K562 (cell line): ENCODE results near the gene APOM.
A peak's percentile ranks its signal among the peaks of the same experiment; 100 is the strongest.

Source experiments
- HNRNPUL1 ChIP-seq: fragments of 200-400 bp; formaldehyde crosslinking; IDR thresholded peaks from 2 replicates; pipeline ENCODE4 v1.6.1; 2017; ENCODE audit warnings: low read length
- POLR2A ChIP-seq: fragments of 450-650 bp; conservative IDR thresholded peaks from 2 replicates; pipeline ENCODE4 v1.6.1; 2016
- RNF2 ChIP-seq: sonication (generic); IDR thresholded peaks from 2 replicates; pipeline ENCODE4 v1.6.1; 2016
- ZNF24 ChIP-seq: fragments of 450-650 bp; IDR thresholded peaks from 2 replicates; pipeline ENCODE4 v1.6.1; 2016
- TF ChIP-seq, protein P1 (sequence below), 3 experiments: IDR thresholded peaks in 2 of 3; conservative IDR thresholded peaks in 1 of 3; 2 replicates each; pipeline ENCODE4 v1.5.1; 2011 to 2012; ENCODE audit warnings: low read length in 3 of 3, mild to moderate bottlenecking in 3 of 3, control low read depth in 2 of 3, improper control_type of control experiment in 1 of 3, inconsistent platforms in 1 of 3, low read depth in 1 of 3, mixed read lengths in 1 of 3, moderate library complexity in 1 of 3; ENCODE audit not compliant: insufficient read depth in 2 of 3

DNA sequence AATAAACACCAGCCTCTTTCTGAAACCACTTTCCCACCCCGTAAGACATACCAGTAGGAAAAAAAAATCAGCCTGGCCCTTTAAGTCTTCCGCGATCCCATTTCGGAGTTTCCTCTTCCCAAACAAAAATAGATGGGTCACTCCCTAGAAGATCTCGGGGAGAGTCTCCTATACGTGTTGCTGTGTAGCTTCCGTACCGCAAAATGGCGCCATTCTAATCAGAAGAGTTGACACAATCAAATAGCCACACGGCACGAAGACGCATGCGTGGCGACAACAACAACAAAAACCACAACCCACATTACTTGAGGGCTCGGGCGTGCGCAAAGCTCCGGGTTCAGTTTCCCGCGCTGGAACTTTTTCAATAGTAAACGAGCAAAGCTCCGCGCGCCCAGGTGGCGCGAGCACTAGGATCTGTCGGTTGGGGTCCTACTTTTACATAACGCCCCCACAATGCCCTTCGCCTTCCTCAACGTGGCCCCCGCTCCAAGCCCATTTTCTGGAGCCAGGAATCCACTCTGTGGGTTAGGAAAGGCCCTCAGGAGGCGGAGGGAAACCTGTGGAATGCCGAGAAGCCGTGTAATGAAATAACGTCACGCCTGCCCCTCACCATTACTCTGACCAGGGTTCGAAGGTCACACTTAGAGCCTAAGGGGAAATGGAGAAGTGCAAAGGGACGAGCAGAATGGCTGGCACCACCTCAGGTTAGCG is 9.3 kb downstream of the APOM start, which contains the start of gene GPANK1:
- TF ChIP-seq POLR2A (peak; percentile 97), HNRNPUL1 (no peak; the same call in 1 of the 2 replicates), ZNF24 (peak; percentile 9; the same call in 1 of the 2 replicates), RNF2 (no peak)
- TF ChIP-seq, protein P1, sequence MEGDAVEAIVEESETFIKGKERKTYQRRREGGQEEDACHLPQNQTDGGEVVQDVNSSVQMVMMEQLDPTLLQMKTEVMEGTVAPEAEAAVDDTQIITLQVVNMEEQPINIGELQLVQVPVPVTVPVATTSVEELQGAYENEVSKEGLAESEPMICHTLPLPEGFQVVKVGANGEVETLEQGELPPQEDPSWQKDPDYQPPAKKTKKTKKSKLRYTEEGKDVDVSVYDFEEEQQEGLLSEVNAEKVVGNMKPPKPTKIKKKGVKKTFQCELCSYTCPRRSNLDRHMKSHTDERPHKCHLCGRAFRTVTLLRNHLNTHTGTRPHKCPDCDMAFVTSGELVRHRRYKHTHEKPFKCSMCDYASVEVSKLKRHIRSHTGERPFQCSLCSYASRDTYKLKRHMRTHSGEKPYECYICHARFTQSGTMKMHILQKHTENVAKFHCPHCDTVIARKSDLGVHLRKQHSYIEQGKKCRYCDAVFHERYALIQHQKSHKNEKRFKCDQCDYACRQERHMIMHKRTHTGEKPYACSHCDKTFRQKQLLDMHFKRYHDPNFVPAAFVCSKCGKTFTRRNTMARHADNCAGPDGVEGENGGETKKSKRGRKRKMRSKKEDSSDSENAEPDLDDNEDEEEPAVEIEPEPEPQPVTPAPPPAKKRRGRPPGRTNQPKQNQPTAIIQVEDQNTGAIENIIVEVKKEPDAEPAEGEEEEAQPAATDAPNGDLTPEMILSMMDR (IDR thresholded peaks at IDR 0.05 in 2 of 3, conservative IDR thresholded peaks at IDR 0.05 in 1 of 3; ENCODE audit: insufficient read depth in 2 of 3, low read depth in 1 of 3, low read length in 3 of 3), result peak in 1 of 3 experiments; percentile 19; a peak in 1 of 6 replicates
